Fibroblast of skin of right biceps (primary cell): Measurements from ENCODE around the gene PBX1.

Source experiments
- DNase-seq: peaks from one replicate; pipeline ENCODE4 v3.0.0-alpha.2; 2013

The PBX1 gene

GRCh38 chr1:164704954-164705353, 146.0 kb downstream of the PBX1 start:
- DNase-seq: no peak

GRCh38 chr1:164706606-164706987, 147.6 kb downstream of the PBX1 start:
- DNase-seq: peak; percentile 45

GRCh38 chr1:164707868-164708331, 148.9 kb downstream of the PBX1 start:
- DNase-seq: peak; percentile 88

GRCh38 chr1:164708596-164708995, 149.6 kb downstream of the PBX1 start:
- DNase-seq: no peak

- DNase-seq: no peak
Measured at GRCh38 chr1:164709126-164709525, 150.1 kb downstream of the PBX1 start.

GRCh38 chr1:164709541-164710278, 150.7 kb downstream of the PBX1 start:
- no peak for DNase-seq

GRCh38 chr1:164712131-164713036, 153.4 kb downstream of the PBX1 start:
- no peak for DNase-seq

GRCh38 chr1:164713456-164714207, 154.6 kb downstream of the PBX1 start:
- DNase-seq: no peak

GRCh38 chr1:164716992-164717703, 158.2 kb downstream of the PBX1 start:
- DNase-seq: peak; percentile 65

- DNase-seq: peak; percentile 60
Measured at GRCh38 chr1:164718821-164719220, 159.8 kb downstream of the PBX1 start.

- DNase-seq: no peak
Measured at GRCh38 chr1:164719676-164720439, 160.9 kb downstream of the PBX1 start.

GRCh38 chr1:164720440-164721227, 161.7 kb downstream of the PBX1 start:
- DNase-seq: no peak

GRCh38 chr1:164721228-164721496, 162.2 kb downstream of the PBX1 start:
- DNase-seq: no peak

- DNase-seq: no peak
Measured at GRCh38 chr1:164723296-164723798, 164.4 kb downstream of the PBX1 start.

GRCh38 chr1:164725401-164725800, 166.4 kb downstream of the PBX1 start:
- DNase-seq: peak; percentile 69

- DNase-seq: peak; percentile 95
Measured at GRCh38 chr1:164726235-164726634, 167.3 kb downstream of the PBX1 start.

GRCh38 chr1:164728719-164729118, 169.7 kb downstream of the PBX1 start:
- DNase-seq: peak; percentile 62

GRCh38 chr1:164731161-164731876, 172.3 kb downstream of the PBX1 start:
- no peak for DNase-seq

- peak; percentile 82 for DNase-seq
Measured at GRCh38 chr1:164733070-164733469, 174.1 kb downstream of the PBX1 start.

- no peak for DNase-seq
Measured at GRCh38 chr1:164733734-164734133, 174.8 kb downstream of the PBX1 start.
